Subcutaneous adipose tissue (tissue), 4 donors: ENCODE results near the gene SLC7A11. TPM values are rescaled to one million over a fixed set of nuclear protein-coding genes. Genes with fewer than 3 reads are reported as not detected.

ENCODE experiments used
- total RNA-seq, 4 donors: library from RNA; depleted of rRNA; stranded (reverse); fragments of >200 nt; gene quantifications; one replicate each; pipeline ENCODE4 v1.1.0, GENCODE V29; 2016
- TF ChIP-seq, protein P1 (sequence below): fragments of 450-650 bp; IDR thresholded peaks from one replicate; pipeline ENCODE4 v1.5.1; 2016; ENCODE audit warnings: low read depth, mild to moderate bottlenecking, control low read depth, antibody characterized with exemption, moderate library complexity

SLC7A11 gene
- total RNA-seq, 4 donors from 2014 or later = 0.19 to 0.98 (median 0.54) TPM

DNA sequence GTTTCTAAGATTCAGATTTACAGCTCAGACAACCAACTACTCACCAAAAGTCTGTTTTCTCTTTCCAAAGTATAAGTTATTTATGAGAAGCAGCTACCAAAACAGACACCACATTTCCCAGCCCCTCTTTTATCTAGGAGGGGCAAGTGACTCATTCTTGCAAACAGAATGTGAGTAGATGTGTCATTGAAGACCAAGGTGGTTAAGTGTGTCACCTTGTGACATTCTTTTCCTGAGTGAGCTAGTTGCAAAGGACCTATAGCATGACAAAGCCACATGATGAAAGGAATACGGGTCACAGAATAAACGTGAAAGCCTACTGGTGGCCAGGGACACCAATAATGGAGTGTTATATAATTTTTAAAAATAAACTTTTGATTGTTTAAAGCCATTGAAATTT lies 50.0 kb downstream of the SLC7A11 start:
- TF ChIP-seq, protein P1, sequence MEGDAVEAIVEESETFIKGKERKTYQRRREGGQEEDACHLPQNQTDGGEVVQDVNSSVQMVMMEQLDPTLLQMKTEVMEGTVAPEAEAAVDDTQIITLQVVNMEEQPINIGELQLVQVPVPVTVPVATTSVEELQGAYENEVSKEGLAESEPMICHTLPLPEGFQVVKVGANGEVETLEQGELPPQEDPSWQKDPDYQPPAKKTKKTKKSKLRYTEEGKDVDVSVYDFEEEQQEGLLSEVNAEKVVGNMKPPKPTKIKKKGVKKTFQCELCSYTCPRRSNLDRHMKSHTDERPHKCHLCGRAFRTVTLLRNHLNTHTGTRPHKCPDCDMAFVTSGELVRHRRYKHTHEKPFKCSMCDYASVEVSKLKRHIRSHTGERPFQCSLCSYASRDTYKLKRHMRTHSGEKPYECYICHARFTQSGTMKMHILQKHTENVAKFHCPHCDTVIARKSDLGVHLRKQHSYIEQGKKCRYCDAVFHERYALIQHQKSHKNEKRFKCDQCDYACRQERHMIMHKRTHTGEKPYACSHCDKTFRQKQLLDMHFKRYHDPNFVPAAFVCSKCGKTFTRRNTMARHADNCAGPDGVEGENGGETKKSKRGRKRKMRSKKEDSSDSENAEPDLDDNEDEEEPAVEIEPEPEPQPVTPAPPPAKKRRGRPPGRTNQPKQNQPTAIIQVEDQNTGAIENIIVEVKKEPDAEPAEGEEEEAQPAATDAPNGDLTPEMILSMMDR = no peak

DNA sequence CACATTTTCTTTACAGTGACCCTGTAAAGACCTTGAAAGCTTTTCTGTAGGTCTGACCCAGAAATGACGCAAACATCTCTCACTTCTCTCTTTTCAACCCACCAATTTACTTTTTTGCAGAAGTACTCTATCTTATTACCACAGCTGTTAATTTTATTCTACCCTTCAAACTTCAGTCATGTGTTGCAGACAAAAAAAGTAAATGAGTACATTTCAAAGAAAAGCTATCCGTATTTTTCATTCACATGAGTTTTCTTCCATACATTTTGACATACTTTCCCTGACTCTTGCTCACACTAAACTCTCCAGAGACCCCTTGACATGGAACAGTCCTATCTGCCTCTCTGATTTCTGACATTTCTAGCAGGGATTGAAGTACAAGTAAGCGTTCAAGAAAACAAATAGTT lies 51.7 kb downstream of the SLC7A11 start:
- TF ChIP-seq, protein P1 = no peak

DNA sequence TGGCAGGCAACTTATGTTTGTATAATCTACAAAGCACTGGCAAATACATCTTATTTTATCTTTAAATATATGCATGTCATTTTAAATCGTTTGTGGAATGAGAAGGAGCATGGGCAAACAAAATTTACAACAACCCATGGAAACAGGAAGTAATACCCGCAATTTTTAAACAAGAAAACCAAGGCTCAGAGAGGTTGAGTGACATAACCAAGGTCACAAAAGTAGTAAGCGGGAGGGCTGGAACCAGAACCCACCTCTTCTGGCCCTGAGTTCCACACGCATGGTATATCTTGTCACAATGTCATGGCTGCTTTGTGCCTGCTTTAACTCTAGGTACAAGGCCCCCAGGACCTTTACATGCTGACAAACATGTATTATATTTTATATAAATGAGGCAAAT lies 52.9 kb downstream of the SLC7A11 start:
- TF ChIP-seq, protein P1 = no peak

DNA sequence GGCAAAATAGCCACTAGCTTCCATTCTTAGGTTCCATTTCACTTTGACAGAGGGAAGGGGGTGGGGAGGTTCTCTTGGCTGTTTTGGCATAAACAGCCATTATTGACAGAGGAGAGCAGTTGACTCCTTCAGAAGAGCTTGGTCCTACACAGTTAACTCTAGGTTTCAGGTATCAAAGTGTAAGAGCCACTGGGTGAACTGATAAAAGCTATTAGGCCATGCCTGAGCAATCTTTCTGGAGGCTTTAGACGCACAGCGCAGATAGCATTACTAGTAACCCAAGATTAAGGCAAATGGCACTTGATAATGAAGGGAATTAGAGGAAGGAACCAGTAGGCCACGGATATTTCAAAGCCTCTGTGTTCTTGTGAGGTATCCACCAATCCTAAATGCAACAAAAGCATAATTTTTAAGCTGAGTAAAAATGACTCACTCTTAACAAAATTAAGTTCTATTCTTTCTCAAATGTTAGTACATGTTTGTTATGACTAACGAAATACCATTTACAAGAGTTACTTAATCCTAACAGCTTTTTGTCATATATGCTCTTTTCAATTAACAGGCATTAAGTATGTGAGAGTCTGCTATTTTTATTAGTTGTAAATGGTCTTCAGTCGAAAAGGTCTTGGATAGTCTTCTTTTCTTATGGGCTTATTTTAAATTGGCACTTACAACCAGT lies 53.6 kb downstream of the SLC7A11 start:
- TF ChIP-seq, protein P1 = no peak

DNA sequence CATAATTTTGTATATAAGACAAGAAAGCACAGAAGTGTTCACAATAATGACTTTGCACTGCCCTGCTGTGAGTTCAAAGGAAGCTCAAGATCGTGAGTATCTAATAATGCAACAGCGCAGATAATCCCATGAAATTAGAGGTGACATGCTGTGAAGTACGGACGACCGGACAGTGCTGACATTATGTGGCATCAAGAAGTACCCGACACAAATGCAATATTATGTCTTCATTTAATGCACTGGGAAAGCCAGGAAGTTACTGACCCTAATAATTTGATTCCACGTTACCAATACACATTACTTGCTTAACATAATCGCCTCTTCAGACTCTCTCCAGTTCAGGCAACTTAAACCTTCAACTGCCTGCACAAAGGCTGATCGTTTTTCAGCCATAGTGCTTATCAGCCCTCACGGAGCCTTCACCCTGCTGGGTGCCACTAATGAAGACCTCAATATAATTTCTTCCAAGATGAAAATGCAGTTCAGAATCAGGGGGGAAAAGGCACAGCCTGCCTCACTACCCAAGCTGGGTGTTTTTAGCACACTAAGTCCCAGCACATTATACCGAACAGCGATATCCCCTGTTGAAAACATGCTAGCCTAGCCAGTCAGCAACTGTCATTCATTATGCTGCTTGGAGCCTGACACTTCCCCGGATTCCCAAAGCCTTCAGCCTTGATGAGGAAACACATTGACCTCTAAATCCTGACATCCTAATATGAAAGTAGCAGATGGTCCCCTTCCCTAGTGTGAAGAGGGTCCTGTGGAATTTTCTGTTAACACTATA lies 56.1 kb downstream of the SLC7A11 start:
- TF ChIP-seq, protein P1 = no peak

DNA sequence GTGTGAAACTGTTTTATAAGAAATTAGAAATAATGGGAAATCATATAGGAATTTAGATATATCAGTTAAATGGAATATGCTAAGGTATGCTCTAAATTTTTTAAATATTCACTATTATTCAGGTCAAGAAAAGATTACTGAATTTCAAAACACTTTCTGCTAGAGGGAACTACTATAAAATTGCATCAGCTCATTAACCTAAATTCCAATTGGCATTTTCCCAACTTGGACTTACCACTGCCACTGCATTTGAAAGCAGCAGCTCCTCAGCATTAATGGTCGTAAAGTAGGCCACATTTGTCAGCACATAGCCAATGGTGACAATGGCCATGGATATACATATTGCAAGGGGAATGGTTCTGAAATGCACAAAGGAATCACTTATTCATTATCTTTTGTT lies 57.3 kb downstream of the SLC7A11 start:
- TF ChIP-seq, protein P1 = no peak

DNA sequence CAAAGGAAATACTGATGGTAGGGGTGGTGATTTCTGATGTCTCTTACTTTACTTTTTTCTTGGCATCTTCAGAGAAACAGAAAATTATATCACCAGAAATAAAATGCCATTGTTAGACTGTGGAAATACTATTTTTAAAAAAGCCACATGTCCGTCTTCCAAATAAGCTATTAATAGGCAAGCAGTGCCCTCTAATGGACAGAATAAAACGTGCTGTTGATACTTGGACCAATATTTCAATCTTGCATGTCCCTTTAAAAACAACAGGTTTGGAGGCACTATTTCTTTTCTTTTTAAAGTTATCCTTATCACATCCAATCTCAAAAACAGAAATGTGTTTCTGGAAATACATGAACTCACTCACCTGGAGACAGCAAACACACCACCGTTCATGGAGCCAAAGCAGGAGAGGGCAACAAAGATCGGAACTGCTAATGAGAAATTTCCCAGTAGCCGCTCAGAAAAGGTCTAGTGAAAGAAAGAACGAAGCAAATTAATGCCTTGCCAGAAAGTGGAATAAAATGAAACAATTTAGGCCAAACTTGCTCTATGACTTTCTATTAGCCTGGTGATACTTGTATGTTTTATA lies 59.2 kb downstream of the SLC7A11 start:
- TF ChIP-seq, protein P1 = no peak
